ENCODE data around the gene PON2. TPM values are rescaled to one million over a fixed set of nuclear protein-coding genes. Genes with fewer than 3 reads are reported as not detected.

The PON2 gene
- total and polyA plus RNA-seq, 10 donors, result 7.6 to 56.8 (median 32.7) TPM

DNA sequence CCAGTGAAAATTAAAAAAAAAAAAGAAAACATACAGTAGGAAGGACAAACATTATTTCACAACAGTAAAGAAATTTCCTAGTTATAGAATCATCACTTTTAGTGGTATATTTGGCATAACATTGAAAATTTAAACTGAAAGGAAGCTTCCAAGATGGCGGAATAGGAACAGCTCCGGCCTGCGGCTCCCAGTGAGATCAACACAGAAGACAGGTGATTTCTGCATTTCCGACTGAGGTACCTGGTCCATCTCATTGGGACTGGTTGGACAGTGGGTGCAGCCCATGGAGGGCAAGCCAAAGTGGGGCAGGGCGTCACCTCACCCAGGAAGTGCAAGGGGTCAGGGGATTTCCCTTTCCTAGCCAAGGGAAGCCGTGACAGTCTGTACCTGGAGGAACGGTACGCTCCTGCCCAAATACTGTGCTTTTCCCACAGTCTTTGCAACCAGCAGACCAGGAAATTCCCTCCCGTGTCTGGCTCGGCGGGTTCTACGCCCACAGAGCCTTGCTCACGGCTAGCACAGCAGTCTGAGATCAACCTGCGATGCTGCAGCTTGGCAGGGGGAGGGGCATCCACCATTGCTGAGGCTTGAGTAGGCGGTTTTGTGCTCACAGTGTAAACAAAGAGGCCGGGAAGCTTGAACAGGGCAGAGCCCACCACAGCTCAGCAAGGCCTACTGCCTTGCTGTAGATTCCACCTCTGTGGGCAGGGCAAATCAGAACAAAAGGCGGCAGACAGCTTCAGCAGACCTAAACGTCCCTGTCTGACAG lies 58.0 kb downstream of the PON2 start:
- WGBS, 5 donors, result 86 to 90% (median 87%) methylated on average over 13 to 18 of the region's 18 CpGs
- Histone ChIP-seq H3K27ac (no peak overlapping the region), H3K4me3 (no peak overlapping the region), H3K4me1 (no peaks in the 10 kb centered on the region), H3K9me3 (peaks cover 0 to 18% (median 7%) of the 10 kb centered on the region in 8 donors), H3K36me3 (no peaks in the 10 kb centered on the region), H3K27me3 (replicated peaks in 1 of 7) (peaks cover 0 to 7% (median 0%) of the 10 kb centered on the region in 7 donors)
- TF ChIP-seq CTCF (IDR thresholded peaks at IDR 0.05 in 8 of 11, conservative IDR thresholded peaks at IDR 0.05 in 3 of 11) (no peak), POLR2AphosphoS5 (IDR thresholded peaks at IDR 0.05) (no peak), POLR2A (IDR thresholded peaks at IDR 0.05) (no peak)
- intact Hi-C loops (cut with DNase I; ENCODE audit: low total_unique reads), result no loop called here
- DNase-seq, result no peak

DNA sequence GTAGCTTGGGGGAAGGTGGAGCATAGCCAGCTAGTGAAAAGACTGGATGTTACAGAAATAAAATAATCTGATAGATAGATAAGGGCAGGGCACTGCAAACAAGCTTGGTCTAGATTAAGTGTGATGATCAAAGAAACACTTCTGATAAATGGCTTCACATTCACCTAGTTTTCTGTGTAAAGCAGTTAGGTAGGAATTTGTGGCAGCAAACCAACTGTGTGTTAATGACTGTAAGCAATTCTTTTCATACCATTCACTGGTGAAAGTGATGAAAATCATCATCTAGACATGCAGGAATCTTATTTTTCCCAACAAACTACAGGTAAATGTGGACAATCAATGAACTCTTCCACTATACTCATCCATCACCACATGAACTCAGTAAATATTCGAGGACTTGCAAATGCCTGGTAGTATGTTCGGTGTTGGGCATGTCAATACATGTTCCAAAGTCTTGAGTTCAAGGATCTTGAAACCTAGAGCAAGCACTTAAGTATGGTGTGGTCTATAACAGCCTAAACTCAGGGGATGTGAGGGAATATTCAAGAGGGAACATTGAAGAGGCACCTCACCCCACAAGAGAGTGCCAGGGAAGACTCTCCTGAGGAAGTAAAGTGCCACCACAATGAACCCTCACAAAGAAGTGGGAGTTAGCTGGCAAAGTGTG lies 59.1 kb downstream of the PON2 start:
- DNase-seq, result no peak
- no peak for TF ChIP-seq POLR2AphosphoS5 (IDR thresholded peaks at IDR 0.05)
- TF ChIP-seq CTCF (IDR thresholded peaks at IDR 0.05 in 8 of 11, conservative IDR thresholded peaks at IDR 0.05 in 3 of 11), result no peak
- no peak for TF ChIP-seq POLR2A (IDR thresholded peaks at IDR 0.05)
- no peaks in the 10 kb centered on the region for H3K36me3 ChIP-seq
- no peak overlapping the region for H3K4me3 ChIP-seq
- 79 to 96% (median 89%) methylated on average over 2 of the region's 2 CpGs for WGBS, 5 donors
- no peaks in the 10 kb centered on the region for H3K4me1 ChIP-seq
- H3K27me3 ChIP-seq (replicated peaks in 1 of 7), result peaks cover 0 to 7% (median 0%) of the 10 kb centered on the region in 7 donors
- intact Hi-C loops (cut with DNase I; ENCODE audit: low total_unique reads), result no loop called here
- no peak overlapping the region for H3K27ac ChIP-seq
- H3K9me3 ChIP-seq, result peaks cover 0 to 18% (median 7%) of the 10 kb centered on the region in 8 donors

- H3K27ac ChIP-seq, result no peak overlapping the region
- DNase-seq, result no peak
- no peak overlapping the region for H3K4me3 ChIP-seq
- WGBS, 5 donors, result 79 to 93% (median 83%) methylated on average over 4 of the region's 4 CpGs
- no peaks in the 10 kb centered on the region for H3K36me3 ChIP-seq
- H3K4me1 ChIP-seq, result no peaks in the 10 kb centered on the region
- TF ChIP-seq POLR2A (IDR thresholded peaks at IDR 0.05) (no peak), CTCF (IDR thresholded peaks at IDR 0.05 in 8 of 11, conservative IDR thresholded peaks at IDR 0.05 in 3 of 11) (no peak), POLR2AphosphoS5 (IDR thresholded peaks at IDR 0.05) (no peak)
- H3K27me3 ChIP-seq (replicated peaks in 1 of 7), result peaks cover 0 to 7% (median 0%) of the 10 kb centered on the region in 7 donors
- intact Hi-C loops (cut with DNase I; ENCODE audit: low total_unique reads), result no loop called here
- peaks cover 0 to under 1% (median 0%) of the 10 kb centered on the region in 8 donors for H3K9me3 ChIP-seq
These were observed 61.5 kb downstream of the PON2 start for GRCh38 chr7:95373323-95373722.

DNA sequence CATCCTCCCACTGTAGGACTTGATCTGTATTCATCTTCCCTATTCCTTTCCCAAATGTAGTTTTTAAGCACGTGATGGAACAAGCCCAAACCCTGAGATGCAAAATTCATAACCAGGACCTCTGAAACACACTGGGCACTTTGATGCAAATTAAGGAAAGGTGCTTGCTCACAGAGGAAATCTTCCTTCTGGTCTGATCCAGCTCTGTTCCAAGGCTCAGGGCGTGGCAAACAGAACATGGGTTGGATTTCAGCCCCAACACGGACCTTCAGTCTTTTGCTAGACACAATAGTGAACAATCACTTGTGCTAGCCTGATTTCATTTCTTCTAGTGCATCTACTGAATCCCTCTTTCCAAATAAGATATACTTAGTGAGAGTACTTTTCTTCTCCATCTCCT lies 66.6 kb downstream of the PON2 start:
- no peaks in the 10 kb centered on the region for H3K36me3 ChIP-seq
- 75 to 92% (median 81%) methylated on average over 3 of the region's 3 CpGs for WGBS, 5 donors
- DNase-seq, result no peak
- H3K9me3 ChIP-seq, result no peaks in the 10 kb centered on the region
- H3K4me1 ChIP-seq, result no peaks in the 10 kb centered on the region
- no peak overlapping the region for H3K4me3 ChIP-seq
- H3K27me3 ChIP-seq (replicated peaks in 1 of 7), result peaks cover 0 to 4% (median 0%) of the 10 kb centered on the region in 7 donors
- TF ChIP-seq POLR2A (IDR thresholded peaks at IDR 0.05) (no peak), CTCF (IDR thresholded peaks at IDR 0.05 in 8 of 11, conservative IDR thresholded peaks at IDR 0.05 in 3 of 11) (no peak), POLR2AphosphoS5 (IDR thresholded peaks at IDR 0.05) (no peak)
- intact Hi-C loops (cut with DNase I; ENCODE audit: low total_unique reads), result no loop called here
- H3K27ac ChIP-seq, result no peak overlapping the region

All from spleen (tissue), 11 donors.